UCSD-AML1 (cell line): ENCODE results near the gene TNFSF15.

ENCODE experiments used
- DNase-seq: peaks from one replicate; lab custom pipeline; 2025; ENCODE audit not compliant: unreplicated experiment; lab: John Stamatoyannopoulos, UW

Gene TNFSF15

GRCh38 chr9:114825126-114825795 is 19.4 kb upstream of the TNFSF15 start:
- no peak for DNase-seq

GRCh38 chr9:114824110-114824509 is 18.3 kb upstream of the TNFSF15 start:
- no peak for DNase-seq

GRCh38 chr9:114823441-114823840 is 17.6 kb upstream of the TNFSF15 start:
- no peak for DNase-seq

GRCh38 chr9:114822708-114823107 is 16.9 kb upstream of the TNFSF15 start:
- no peak for DNase-seq

- DNase-seq = no peak
These were observed 15.1 kb upstream of the TNFSF15 start for GRCh38 chr9:114820776-114821501.

GRCh38 chr9:114818178-114818577 is 12.3 kb upstream of the TNFSF15 start:
- no peak for DNase-seq

GRCh38 chr9:114813717-114814418 is 8.0 kb upstream of the TNFSF15 start:
- no peak for DNase-seq

- DNase-seq = no peak
These were observed 6.3 kb upstream of the TNFSF15 start for GRCh38 chr9:114811966-114812636.

GRCh38 chr9:114811301-114811700 is 5.5 kb upstream of the TNFSF15 start:
- DNase-seq = no peak

- no peak for DNase-seq
These were observed 4.8 kb upstream of the TNFSF15 start for GRCh38 chr9:114810614-114811013.

- DNase-seq = no peak
These were observed 674 bp upstream of the TNFSF15 start for GRCh38 chr9:114806526-114806900.

GRCh38 chr9:114804505-114804904 is 1.3 kb downstream of the TNFSF15 start:
- DNase-seq = no peak

- no peak for DNase-seq
These were observed 2.2 kb downstream of the TNFSF15 start for GRCh38 chr9:114803479-114804265.

- no peak for DNase-seq
These were observed 5.9 kb downstream of the TNFSF15 start for GRCh38 chr9:114799925-114800324.

GRCh38 chr9:114799441-114799840 is 6.4 kb downstream of the TNFSF15 start:
- no peak for DNase-seq

GRCh38 chr9:114798780-114799427 is 6.9 kb downstream of the TNFSF15 start:
- DNase-seq = no peak

- no peak for DNase-seq
These were observed 7.7 kb downstream of the TNFSF15 start for GRCh38 chr9:114798101-114798500.

- no peak for DNase-seq
These were observed 13.4 kb downstream of the TNFSF15 start for GRCh38 chr9:114792396-114792795.

- no peak for DNase-seq
These were observed 14.1 kb downstream of the TNFSF15 start for GRCh38 chr9:114791736-114792135.

- DNase-seq = no peak
These were observed 14.5 kb downstream of the TNFSF15 start for GRCh38 chr9:114791312-114791711.
